ENCODE results near the gene RPL7A.
A peak's percentile ranks its signal among the peaks of the same experiment; 100 is the strongest.
"Not testable (repeated sequence)": the region's sequence is repeated elsewhere in the genome, so short reads cannot be mapped to it uniquely, and the experiment has no call there.

Gene RPL7A

GRCh38 chr9:133333566-133333965 is 14.5 kb upstream of the RPL7A start:
- Histone ChIP-seq H3K27me3 (replicated peaks in 2 of 5; ENCODE audit: control insufficient read depth in 4 of 5, insufficient read depth in 5 of 5, low read length in 4 of 5) (no peaks in the 10 kb centered on the region), H3K4me3 (ENCODE audit: control insufficient read depth in 1 of 7, extremely low read depth in 1 of 7, insufficient read depth in 4 of 7, low read depth in 2 of 7, low read length in 6 of 7) (no peak overlapping the region), H3K36me3 (ENCODE audit: control insufficient read depth in 4 of 4, insufficient read depth in 4 of 4, low read length in 3 of 4) (peaks cover 18 to 51% (median 37%) of the 10 kb centered on the region in 4 experiments), H3K9me3 (ENCODE audit: control extremely low read depth in 1 of 5, control insufficient read depth in 4 of 5, insufficient read depth in 2 of 5, low read depth in 1 of 5, low read length in 4 of 5) (no peaks in the 10 kb centered on the region), H3K4me1 (ENCODE audit: control extremely low read depth in 1 of 4, control insufficient read depth in 4 of 4, insufficient read depth in 4 of 4, low read length in 3 of 4) (peaks cover 4 to 22% (median 19%) of the 10 kb centered on the region in 4 experiments), H3K27ac (ENCODE audit: insufficient read depth in 1 of 2, low read depth in 1 of 2, low read length in 2 of 2, poor library complexity in 1 of 2, severe bottlenecking in 2 of 2) (peak overlapping the region in 1 of 2 experiments; percentile 10)
- ChIA-PET CTCF (interaction anchor here (1.3 to 1.5 kb wide), 4 partner anchors 9 to 95 kb away, joined by 3 to 4 read pairs (median 3); no protein-coding TSS in a partner anchor), POLR2A (no interaction called here)
- 98% methylated on average over 10 of the region's 10 CpGs for WGBS (ENCODE audit: insufficient coverage)
- no peak for DNase-seq

GRCh38 chr9:133334161-133334560 is 13.9 kb upstream of the RPL7A start:
- Histone ChIP-seq H3K27me3 (replicated peaks in 2 of 5; ENCODE audit: control insufficient read depth in 4 of 5, insufficient read depth in 5 of 5, low read length in 4 of 5) (no peaks in the 10 kb centered on the region), H3K4me3 (ENCODE audit: control insufficient read depth in 1 of 7, extremely low read depth in 1 of 7, insufficient read depth in 4 of 7, low read depth in 2 of 7, low read length in 6 of 7) (peak overlapping the region in 2 of 7 experiments; percentile 72 to 88), H3K4me1 (ENCODE audit: control extremely low read depth in 1 of 4, control insufficient read depth in 4 of 4, insufficient read depth in 4 of 4, low read length in 3 of 4) (peaks cover 4 to 28% (median 24%) of the 10 kb centered on the region in 4 experiments), H3K9me3 (ENCODE audit: control extremely low read depth in 1 of 5, control insufficient read depth in 4 of 5, insufficient read depth in 2 of 5, low read depth in 1 of 5, low read length in 4 of 5) (no peaks in the 10 kb centered on the region), H3K27ac (ENCODE audit: insufficient read depth in 1 of 2, low read depth in 1 of 2, low read length in 2 of 2, poor library complexity in 1 of 2, severe bottlenecking in 2 of 2) (no peak overlapping the region), H3K36me3 (ENCODE audit: control insufficient read depth in 4 of 4, insufficient read depth in 4 of 4, low read length in 3 of 4) (peaks cover 18 to 52% (median 41%) of the 10 kb centered on the region in 4 experiments)
- no peak for DNase-seq
- ChIA-PET CTCF (interaction anchor here (1.3 to 2.0 kb wide), 4 partner anchors 8 to 148 kb away, joined by 3 to 7 read pairs (median 4); no protein-coding TSS in a partner anchor), POLR2A (no interaction called here)
- 90% methylated on average over 6 of the region's 6 CpGs for WGBS (ENCODE audit: insufficient coverage)

DNA sequence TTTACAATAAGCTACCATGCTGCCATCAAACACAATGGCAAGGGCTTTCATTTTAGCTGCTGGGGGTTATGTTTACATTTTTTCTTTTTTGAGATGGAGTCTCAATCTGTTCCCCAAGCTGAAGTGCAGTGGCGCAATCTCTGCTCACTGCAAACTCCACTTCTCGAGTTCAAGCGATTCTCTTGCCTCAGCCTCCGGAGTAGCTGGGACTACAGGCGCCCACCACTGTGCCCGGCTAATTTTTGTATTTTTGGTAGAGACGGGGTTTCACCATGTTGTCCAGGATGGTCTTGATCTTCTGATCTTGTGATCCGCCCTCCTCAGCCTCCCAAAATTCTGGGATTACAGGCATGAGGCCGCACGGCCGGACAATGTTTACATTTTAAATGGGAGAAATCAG is 13.1 kb upstream of the RPL7A start:
- peaks cover 18 to 58% (median 42%) of the 10 kb centered on the region in 4 experiments for H3K36me3 ChIP-seq (ENCODE audit: control insufficient read depth in 4 of 4, insufficient read depth in 4 of 4, low read length in 3 of 4)

GRCh38 chr9:133335924-133336811 is 11.8 kb upstream of the RPL7A start, which contains the start of gene SURF6:
Gene SURF6 (minus strand): TSS chr9:133336188. CDS start chr9:133336132, 56 bp downstream.
- H3K36me3 ChIP-seq (ENCODE audit: control insufficient read depth in 4 of 4, insufficient read depth in 4 of 4, low read length in 3 of 4) = peaks cover 12 to 61% (median 32%) of the 10 kb centered on the region in 4 experiments
- 8% methylated on average over 46 of the region's 70 CpGs for WGBS (ENCODE audit: insufficient coverage)

More for the DNA sequence above, 13.1 kb upstream of the RPL7A start:
- H3K9me3 ChIP-seq (ENCODE audit: control extremely low read depth in 1 of 5, control insufficient read depth in 4 of 5, insufficient read depth in 2 of 5, low read depth in 1 of 5, low read length in 4 of 5); H3K27me3 ChIP-seq (replicated peaks in 2 of 5; ENCODE audit: control insufficient read depth in 4 of 5, insufficient read depth in 5 of 5, low read length in 4 of 5); DNase-seq; POLR2A ChIA-PET: not testable (repeated sequence)
- 96% methylated on average over 5 of the region's 11 CpGs for WGBS (ENCODE audit: insufficient coverage)
- Histone ChIP-seq H3K27ac (ENCODE audit: insufficient read depth in 1 of 2, low read depth in 1 of 2, low read length in 2 of 2, poor library complexity in 1 of 2, severe bottlenecking in 2 of 2) (peak overlapping the region; percentile 58 to 88), H3K4me1 (ENCODE audit: control extremely low read depth in 1 of 4, control insufficient read depth in 4 of 4, insufficient read depth in 4 of 4, low read length in 3 of 4) (peaks cover 7 to 35% (median 31%) of the 10 kb centered on the region in 4 experiments), H3K4me3 (ENCODE audit: control insufficient read depth in 1 of 7, extremely low read depth in 1 of 7, insufficient read depth in 4 of 7, low read depth in 2 of 7, low read length in 6 of 7) (peak overlapping the region in 6 of 7 experiments; percentile 62 to 95 (median 81))
- CTCF ChIA-PET = interaction anchor here (0.8 to 2.0 kb wide), 6 partner anchors 8 to 154 kb away, joined by 3 to 7 read pairs (median 3); no protein-coding TSS in a partner anchor

GRCh38 chr9:133339641-133340040 is 8.4 kb upstream of the RPL7A start:
- Histone ChIP-seq H3K27ac (ENCODE audit: insufficient read depth in 1 of 2, low read depth in 1 of 2, low read length in 2 of 2, poor library complexity in 1 of 2, severe bottlenecking in 2 of 2) (no peak overlapping the region), H3K27me3 (replicated peaks in 2 of 5; ENCODE audit: control insufficient read depth in 4 of 5, insufficient read depth in 5 of 5, low read length in 4 of 5) (no peaks in the 10 kb centered on the region), H3K36me3 (ENCODE audit: control insufficient read depth in 4 of 4, insufficient read depth in 4 of 4, low read length in 3 of 4) (peaks cover 2 to 57% (median 21%) of the 10 kb centered on the region in 4 experiments), H3K4me3 (ENCODE audit: control insufficient read depth in 1 of 7, extremely low read depth in 1 of 7, insufficient read depth in 4 of 7, low read depth in 2 of 7, low read length in 6 of 7) (no peak overlapping the region), H3K4me1 (ENCODE audit: control extremely low read depth in 1 of 4, control insufficient read depth in 4 of 4, insufficient read depth in 4 of 4, low read length in 3 of 4) (peaks cover 6 to 64% (median 62%) of the 10 kb centered on the region in 4 experiments), H3K9me3 (ENCODE audit: control extremely low read depth in 1 of 5, control insufficient read depth in 4 of 5, insufficient read depth in 2 of 5, low read depth in 1 of 5, low read length in 4 of 5) (no peaks in the 10 kb centered on the region)
- ChIA-PET CTCF (interaction anchor here (0.8 to 3.0 kb wide), 7 partner anchors 11 to 154 kb away, joined by 4 to 18 read pairs (median 5); partner anchors contain the start of genes SURF1 and SURF2), POLR2A (interaction anchor here (0.9 to 1.0 kb wide), 2 partner anchors 8 to 10 kb away, joined by 3 read pairs; partner anchors contain the start of genes MED22 and RPL7A)
- WGBS (ENCODE audit: insufficient coverage) = 96% methylated on average over 4 of the region's 5 CpGs
- no peak for DNase-seq

More at GRCh38 chr9:133335924-133336811, 11.8 kb upstream of the RPL7A start, which contains the start of gene SURF6:
- Histone ChIP-seq H3K27ac (ENCODE audit: insufficient read depth in 1 of 2, low read depth in 1 of 2, low read length in 2 of 2, poor library complexity in 1 of 2, severe bottlenecking in 2 of 2) (peak within 1 kb of the TSS; percentile 58 to 88), H3K9me3 (ENCODE audit: control extremely low read depth in 1 of 5, control insufficient read depth in 4 of 5, insufficient read depth in 2 of 5, low read depth in 1 of 5, low read length in 4 of 5) (no peaks in the 10 kb centered on the region), H3K4me1 (ENCODE audit: control extremely low read depth in 1 of 4, control insufficient read depth in 4 of 4, insufficient read depth in 4 of 4, low read length in 3 of 4) (peaks cover 7 to 48% (median 44%) of the 10 kb centered on the region in 4 experiments), H3K27me3 (replicated peaks in 2 of 5; ENCODE audit: control insufficient read depth in 4 of 5, insufficient read depth in 5 of 5, low read length in 4 of 5) (no peaks in the 10 kb centered on the region), H3K4me3 (ENCODE audit: control insufficient read depth in 1 of 7, extremely low read depth in 1 of 7, insufficient read depth in 4 of 7, low read depth in 2 of 7, low read length in 6 of 7) (peak within 1 kb of the TSS; percentile 62 to 95 (median 83))
- POLR2A ChIA-PET = interaction anchor here (0.6 kb wide), 3 partner anchors 16 to 156 kb away, joined by 4 to 7 read pairs (median 4); partner anchors contain the start of genes STKLD1 and SURF4
- CTCF ChIA-PET = interaction anchor here (0.6 to 2.0 kb wide), 3 partner anchors 15 to 150 kb away, joined by 3 to 7 read pairs (median 3); no protein-coding TSS in a partner anchor
- DNase-seq = peak; percentile 91 to 96 (median 94)

DNA sequence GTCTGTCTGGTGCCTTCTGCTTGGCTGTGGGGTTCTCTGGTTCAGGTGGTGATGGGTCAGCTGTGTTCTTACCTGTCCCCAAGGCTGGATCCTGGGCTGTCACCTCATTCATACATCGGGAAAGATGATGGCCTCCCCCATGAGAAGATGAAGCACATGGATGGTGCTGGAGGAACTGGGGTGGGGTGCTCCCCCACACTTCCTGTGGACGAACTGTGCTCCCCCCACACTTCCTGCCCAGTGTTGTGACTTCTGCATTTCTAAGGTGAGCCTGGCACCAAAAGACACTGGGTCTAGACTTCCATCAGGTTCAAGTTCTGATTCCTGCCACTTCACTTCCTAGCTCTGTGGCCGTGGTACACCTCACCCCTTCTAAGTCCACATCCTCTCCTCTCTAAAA is 7.8 kb upstream of the RPL7A start:
- CTCF ChIA-PET = interaction anchor here (0.8 to 3.0 kb wide), 7 partner anchors 10 to 155 kb away, joined by 4 to 18 read pairs (median 5); no protein-coding TSS in a partner anchor
- no peaks in the 10 kb centered on the region for H3K27me3 ChIP-seq (replicated peaks in 2 of 5; ENCODE audit: control insufficient read depth in 4 of 5, insufficient read depth in 5 of 5, low read length in 4 of 5)
- H3K36me3 ChIP-seq (ENCODE audit: control insufficient read depth in 4 of 4, insufficient read depth in 4 of 4, low read length in 3 of 4) = peaks cover 3 to 61% (median 27%) of the 10 kb centered on the region in 4 experiments
- POLR2A ChIA-PET = interaction anchor here (1.0 kb wide), 1 partner anchor 8 kb away, joined by 3 read pairs; the partner anchor contains the start of genes MED22 and RPL7A
- 8% methylated on average over 2 of the region's 3 CpGs for WGBS (ENCODE audit: insufficient coverage)
- no peaks in the 10 kb centered on the region for H3K9me3 ChIP-seq (ENCODE audit: control extremely low read depth in 1 of 5, control insufficient read depth in 4 of 5, insufficient read depth in 2 of 5, low read depth in 1 of 5, low read length in 4 of 5)
- peak overlapping the region in 1 of 2 experiments; percentile 65 for H3K27ac ChIP-seq (ENCODE audit: insufficient read depth in 1 of 2, low read depth in 1 of 2, low read length in 2 of 2, poor library complexity in 1 of 2, severe bottlenecking in 2 of 2)
- DNase-seq = peak in 2 of 3 donors; percentile 48 to 59
- H3K4me3 ChIP-seq (ENCODE audit: control insufficient read depth in 1 of 7, extremely low read depth in 1 of 7, insufficient read depth in 4 of 7, low read depth in 2 of 7, low read length in 6 of 7) = peak overlapping the region in 2 of 7 experiments; percentile 14 to 26
- peaks cover 3 to 57% (median 56%) of the 10 kb centered on the region in 4 experiments for H3K4me1 ChIP-seq (ENCODE audit: control extremely low read depth in 1 of 4, control insufficient read depth in 4 of 4, insufficient read depth in 4 of 4, low read length in 3 of 4)
